ENCODE measurements around the gene MAP4. TPM values are rescaled to one million over a fixed set of nuclear protein-coding genes. Genes with fewer than 3 reads are reported as not detected.
"Not testable (repeated sequence)": the region's sequence is repeated elsewhere in the genome, so short reads cannot be mapped to it uniquely, and the experiment has no call there.

The MAP4 gene
- total and polyA plus RNA-seq, 2 donors (not counting 1 experiment from before 2014, with no cell fraction given): 152 to 243 TPM

GRCh38 chr3:48007361-48007760, 8.9 kb downstream of the MAP4 start:
- DNase-seq (ENCODE audit: low read depth in 2 of 2); H3K9ac ChIP-seq (ENCODE audit: insufficient read depth, low read length); H3K4me2 ChIP-seq (ENCODE audit: extremely low read depth, insufficient read depth, low read length); H2AFZ ChIP-seq (ENCODE audit: low read length); H3K9me3 ChIP-seq (ENCODE audit: control insufficient read depth, insufficient read depth, low read depth, low read length); H4K20me1 ChIP-seq (ENCODE audit: control insufficient read depth, extremely low read depth, insufficient read depth, low read length); H3K27me3 ChIP-seq (ENCODE audit: control insufficient read depth, insufficient read depth, low read length); H3K4me3 ChIP-seq (replicated peaks in 1 of 4; ENCODE audit: control extremely low read depth in 1 of 4, insufficient read depth in 1 of 4, low read depth in 3 of 4, low read length in 4 of 4); H3K36me3 ChIP-seq (ENCODE audit: control insufficient read depth, insufficient read depth, low read length); H3K4me1 ChIP-seq (ENCODE audit: control insufficient read depth, extremely low read depth, insufficient read depth, low read length); H3K27ac ChIP-seq (ENCODE audit: insufficient read depth, low read length): not testable (repeated sequence)
- H3K79me2 ChIP-seq (ENCODE audit: control insufficient read depth, insufficient read depth, low read length): peaks cover 81% of the 10 kb centered on the region

DNA sequence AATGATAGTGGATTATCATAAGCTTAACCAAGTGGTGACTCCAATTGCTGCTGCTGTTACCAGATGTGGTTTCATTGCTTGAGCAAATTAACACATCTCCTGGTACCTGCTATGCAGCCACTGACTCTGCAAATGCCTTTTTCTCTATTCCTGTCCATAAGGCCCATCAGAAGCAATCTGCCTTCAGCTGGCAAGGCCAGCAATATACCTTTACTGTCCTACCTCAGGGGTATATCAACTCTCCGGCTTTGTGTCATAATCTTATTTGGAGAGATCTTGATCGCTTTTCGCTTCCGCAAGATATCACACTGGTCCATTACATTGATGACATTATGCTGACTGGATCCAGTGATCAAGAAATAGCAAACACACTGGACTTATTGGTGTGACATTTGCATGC, 9.4 kb downstream of the MAP4 start:
- H2AFZ ChIP-seq (ENCODE audit: low read length); DNase-seq (ENCODE audit: low read depth in 2 of 2); H3K4me3 ChIP-seq (replicated peaks in 1 of 4; ENCODE audit: control extremely low read depth in 1 of 4, insufficient read depth in 1 of 4, low read depth in 3 of 4, low read length in 4 of 4); H3K4me1 ChIP-seq (ENCODE audit: control insufficient read depth, extremely low read depth, insufficient read depth, low read length); H3K4me2 ChIP-seq (ENCODE audit: extremely low read depth, insufficient read depth, low read length); H3K9ac ChIP-seq (ENCODE audit: insufficient read depth, low read length); H3K9me3 ChIP-seq (ENCODE audit: control insufficient read depth, insufficient read depth, low read depth, low read length); H3K36me3 ChIP-seq (ENCODE audit: control insufficient read depth, insufficient read depth, low read length); H3K27me3 ChIP-seq (ENCODE audit: control insufficient read depth, insufficient read depth, low read length); H3K27ac ChIP-seq (ENCODE audit: insufficient read depth, low read length); H4K20me1 ChIP-seq (ENCODE audit: control insufficient read depth, extremely low read depth, insufficient read depth, low read length): not testable (repeated sequence)
- peaks cover 81% of the 10 kb centered on the region for H3K79me2 ChIP-seq (ENCODE audit: control insufficient read depth, insufficient read depth, low read length)

GRCh38 chr3:48004694-48005093, 11.5 kb downstream of the MAP4 start:
- H3K9ac ChIP-seq (ENCODE audit: insufficient read depth, low read length): no peak overlapping the region
- no peak overlapping the region for H3K4me3 ChIP-seq (replicated peaks in 1 of 4; ENCODE audit: control extremely low read depth in 1 of 4, insufficient read depth in 1 of 4, low read depth in 3 of 4, low read length in 4 of 4)
- H4K20me1 ChIP-seq (ENCODE audit: control insufficient read depth, extremely low read depth, insufficient read depth, low read length): no peaks in the 10 kb centered on the region
- no peaks in the 10 kb centered on the region for H3K27me3 ChIP-seq (ENCODE audit: control insufficient read depth, insufficient read depth, low read length)
- no peaks in the 10 kb centered on the region for H3K9me3 ChIP-seq (ENCODE audit: control insufficient read depth, insufficient read depth, low read depth, low read length)
- TF ChIP-seq CTCF (conservative IDR thresholded peaks at IDR 0.05 in 1 of 2, IDR thresholded peaks at IDR 0.05 in 1 of 2; ENCODE audit: low read depth in 1 of 2, low read length in 2 of 2) (no peak), EZH2 (IDR thresholded peaks at IDR 0.05; ENCODE audit: low read length, missing control alignments) (no peak)
- no peak overlapping the region for H3K4me2 ChIP-seq (ENCODE audit: extremely low read depth, insufficient read depth, low read length)
- H3K36me3 ChIP-seq (ENCODE audit: control insufficient read depth, insufficient read depth, low read length): no peaks in the 10 kb centered on the region
- H3K79me2 ChIP-seq (ENCODE audit: control insufficient read depth, insufficient read depth, low read length): peaks cover 80% of the 10 kb centered on the region
- no peaks in the 10 kb centered on the region for H3K4me1 ChIP-seq (ENCODE audit: control insufficient read depth, extremely low read depth, insufficient read depth, low read length)
- H3K27ac ChIP-seq (ENCODE audit: insufficient read depth, low read length): no peak overlapping the region
- no peak for DNase-seq (ENCODE audit: low read depth in 2 of 2)
- H2AFZ ChIP-seq (ENCODE audit: low read length): no peak overlapping the region

- Histone ChIP-seq H3K4me2 (ENCODE audit: extremely low read depth, insufficient read depth, low read length) (no peak overlapping the region), H3K79me2 (ENCODE audit: control insufficient read depth, insufficient read depth, low read length) (peaks cover 82% of the 10 kb centered on the region), H3K9me3 (ENCODE audit: control insufficient read depth, insufficient read depth, low read depth, low read length) (no peaks in the 10 kb centered on the region), H4K20me1 (ENCODE audit: control insufficient read depth, extremely low read depth, insufficient read depth, low read length) (peaks cover 2% of the 10 kb centered on the region), H3K9ac (ENCODE audit: insufficient read depth, low read length) (no peak overlapping the region), H3K4me3 (replicated peaks in 1 of 4; ENCODE audit: control extremely low read depth in 1 of 4, insufficient read depth in 1 of 4, low read depth in 3 of 4, low read length in 4 of 4) (no peak overlapping the region), H3K4me1 (ENCODE audit: control insufficient read depth, extremely low read depth, insufficient read depth, low read length) (no peaks in the 10 kb centered on the region), H3K36me3 (ENCODE audit: control insufficient read depth, insufficient read depth, low read length) (no peaks in the 10 kb centered on the region), H3K27me3 (ENCODE audit: control insufficient read depth, insufficient read depth, low read length) (no peaks in the 10 kb centered on the region), H2AFZ (ENCODE audit: low read length) (no peak overlapping the region), H3K27ac (ENCODE audit: insufficient read depth, low read length) (no peak overlapping the region)
- no peak for TF ChIP-seq EZH2 (IDR thresholded peaks at IDR 0.05; ENCODE audit: low read length, missing control alignments)
- TF ChIP-seq CTCF (conservative IDR thresholded peaks at IDR 0.05 in 1 of 2, IDR thresholded peaks at IDR 0.05 in 1 of 2; ENCODE audit: low read depth in 1 of 2, low read length in 2 of 2): no peak
- DNase-seq (ENCODE audit: low read depth in 2 of 2): no peak
These were observed 13.4 kb downstream of the MAP4 start for GRCh38 chr3:48002787-48003186.

All from fibroblast of lung (primary cell).